Heart left ventricle (tissue), 16 donors: Measurements from ENCODE around the gene ADH1C. TPM values are rescaled to one million over a fixed set of nuclear protein-coding genes. Genes with fewer than 3 reads are reported as not detected.

Source experiments
- ATAC-seq, 4 donors: fragments of 200-7000 bp; cut with Tn5 transposase; one replicate each; pipeline ENCODE4 v1.9.1; 2020 to 2022; ENCODE audit warnings: moderate library complexity in 4 of 4, mild to moderate bottlenecking in 3 of 4, moderate number of reproducible peaks in 1 of 4
- DNase-seq, 5 donors: peaks; one replicate each; pipeline ENCODE4 v3.0.0-alpha.2; 2020
- H3K27ac ChIP-seq, 12 donors: fragments of 200-600 bp; sonication (generic) in 4 of 12; one replicate each; pipeline versions ENCODE4 v1.5.0 to v1.8.0; 2016 to 2022; ENCODE audit warnings: mild to moderate bottlenecking in 2 of 12
- H3K27me3 ChIP-seq, 9 donors: fragments of 200-600 bp; sonication (generic) in 2 of 9; one replicate each; pipeline versions ENCODE4 v1.5.1 to v1.8.0; 2016 to 2022; ENCODE audit warnings: mild to moderate bottlenecking in 3 of 9
- H3K36me3 ChIP-seq, 9 donors: fragments of 200-600 bp; sonication (generic) in 2 of 9; one replicate each; pipeline versions ENCODE4 v1.5.0 to v1.8.0; 2018 to 2022; ENCODE audit warnings: mild to moderate bottlenecking in 2 of 9
- H3K4me1 ChIP-seq, 12 donors: fragments of 200-600 bp; sonication (generic) in 4 of 12; one replicate each; pipeline versions ENCODE4 v1.5.0 to v1.8.0; 2016 to 2022; ENCODE audit warnings: mild to moderate bottlenecking in 3 of 12
- H3K4me3 ChIP-seq, 12 donors: fragments of 200-600 bp; sonication (generic) in 4 of 12; one replicate each; pipeline versions ENCODE4 v1.5.0 to v1.8.0; 2017 to 2022; ENCODE audit warnings: mild to moderate bottlenecking in 9 of 12, moderate library complexity in 4 of 12
- H3K9me3 ChIP-seq, 12 donors: fragments of 200-600 bp; sonication (generic) in 4 of 12; one replicate each; pipeline versions ENCODE4 v1.5.0 to v1.8.0; 2016 to 2022; ENCODE audit warnings: mild to moderate bottlenecking in 1 of 12
- CTCF ChIP-seq, 12 donors: fragments of 200-600 bp; sonication (generic) in 4 of 12; IDR thresholded peaks; one replicate each; pipeline versions ENCODE4 v1.5.0 to v1.8.0; 2018 to 2022; ENCODE audit warnings: antibody characterized with exemption in 12 of 12, mild to moderate bottlenecking in 5 of 12
- POLR2A ChIP-seq, 2 donors: fragments of 450-650 bp; IDR thresholded peaks; one replicate each; pipeline ENCODE4 v1.6.1; 2017; ENCODE audit warnings: antibody characterized with exemption in 2 of 2, mild to moderate bottlenecking in 2 of 2, moderate library complexity in 2 of 2
- WGBS, 4 donors: extraction: QIAGEN DNeasy Blood & Tissue Kit in 2 of 4; methylation state at CpG; one replicate each; pipeline versions ENCODE4 v1.1.5 to v1.1.7; 2013 to 2018; 5-methylcytosine and 5-hydroxymethylcytosine counted together
- intact Hi-C, 10 donors: fragments of 100-400 bp; cut with DNase I; formaldehyde crosslinking; loops; one replicate each; pipeline versions ENCODE4 v1.11.1 to v1.14.2; 2022
- polyA plus RNA-seq, 2 donors: library from polyadenylated mRNA; stranded (reverse); fragments of 200-250 nt; gene quantifications; one replicate each; pipeline ENCODE4 v1.2.3, GENCODE V29; 2013
- total RNA-seq, 9 donors: library from RNA; depleted of rRNA in 2 of 9; stranded (reverse); fragments of >200 nt in 2 of 9; fragmentation: NEBNext Ultra II Directional in 3 of 9; extraction: Animal tissue kit (Norgen Biotek cat#: 25700) in 3 of 9; gene quantifications; one replicate each; pipeline versions ENCODE4 v1.1.0 to v1.2.4, GENCODE V29; 2016 to 2023
- donor health status: ischemic (EF 13 %, LVEDD 7.1; RV severe dilation, severe dysfunction).
- donor health status: healthy with polysubstance abuse.
- donor health status: DM: no; HTN: yes; CAD: no.
- donor health status: DM: no; HTN: no; CAD: no.
- donor health status: ischemic (EF 25% LVEDD 6.9; RV normal size, moderate dysfunction).
- donor health status: ischemic (EF 25% LVEDD 5.7; RV mildly dilated, moderate dysfunction).
- donor health status: healthy.
- donor health status: DM: yes; HTN: yes; CAD: no.
- donor health status: ischemic (EF 35%, LVEDD 5.7; RV mildly dilated, moderate dysfunction).
- donor health status: nonischemic (EF 11% LVEDD 7.7; RV severe dilation, severe dysfunction).
- donor health status: DM: yes; HTN: yes; CAD: no.
- donor health status: PGD.
- donor health status: ischemic (EF 29% LVEDD 5.4; RV normal size, mild dysfunction).
- donor health status: nonischemic (EF 23%, LVEDD 6.1; RV moderate dilation, normal function).

The ADH1C gene
- total and polyA plus RNA-seq, 11 donors, result 0.64 to 14.3 (median 2.8) TPM

DNA sequence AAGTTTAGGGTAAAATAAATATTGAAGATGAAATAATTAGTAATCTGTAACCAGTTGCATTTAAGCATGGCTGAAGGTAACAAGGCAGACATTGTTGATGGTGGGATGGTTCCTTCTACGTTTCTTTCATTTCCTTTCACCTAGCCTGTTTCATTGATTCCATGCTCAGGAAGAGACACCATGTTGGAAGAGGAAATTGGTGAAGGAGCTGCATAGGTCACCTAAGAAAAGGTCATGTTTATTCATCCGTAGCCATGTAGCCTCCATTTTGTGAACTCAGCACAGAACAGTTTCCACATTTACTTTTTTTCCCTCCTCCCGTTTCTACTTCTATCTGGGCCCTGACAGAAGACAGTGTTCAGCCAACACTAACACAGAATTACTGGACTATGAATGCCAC lies 35.2 kb downstream of the ADH1C start:
- Histone ChIP-seq H3K9me3 (no peaks in the 10 kb centered on the region), H3K4me3 (peak overlapping the region in 1 of 12 donors; percentile 45), H3K4me1 (no peaks in the 10 kb centered on the region), H3K27me3 (no peaks in the 10 kb centered on the region), H3K27ac (peak overlapping the region in 2 of 12 donors; percentile 35 to 59), H3K36me3 (peaks cover 0 to 16% (median 0%) of the 10 kb centered on the region in 9 donors)
- WGBS, 4 donors, result 73 to 79% (median 76%) methylated on average over 3 of the region's 3 CpGs
- DNase-seq, result no peak
- intact Hi-C loops, result loop anchor here in 1 of 10 donors (10.0 kb wide), 1 partner anchor 87 kb away; no protein-coding TSS in a partner anchor
- ATAC-seq, result no peak
- TF ChIP-seq CTCF (IDR thresholded peaks at IDR 0.05) (no peak), POLR2A (IDR thresholded peaks at IDR 0.05) (no peak)

- no peak for DNase-seq
- 75 to 78% (median 76%) methylated on average over 6 of the region's 6 CpGs for WGBS, 4 donors
- Histone ChIP-seq H3K4me3 (no peak overlapping the region), H3K4me1 (no peaks in the 10 kb centered on the region), H3K27ac (no peak overlapping the region), H3K36me3 (peaks cover 0 to 31% (median 0%) of the 10 kb centered on the region in 9 donors), H3K27me3 (no peaks in the 10 kb centered on the region), H3K9me3 (no peaks in the 10 kb centered on the region)
- intact Hi-C loops, result loop anchor here in 1 of 10 donors (10.0 kb wide), 1 partner anchor 89 kb away; no protein-coding TSS in a partner anchor
- no peak for ATAC-seq
- no peak for TF ChIP-seq POLR2A (IDR thresholded peaks at IDR 0.05)
- no peak for TF ChIP-seq CTCF (IDR thresholded peaks at IDR 0.05)
Observed at GRCh38 chr4:99315839-99316238, 36.7 kb downstream of the ADH1C start.

- intact Hi-C loops, result loop anchor here in 1 of 10 donors (10.0 kb wide), 1 partner anchor 91 kb away; no protein-coding TSS in a partner anchor
- Histone ChIP-seq H3K9me3 (no peaks in the 10 kb centered on the region), H3K27ac (no peak overlapping the region), H3K4me3 (no peak overlapping the region), H3K27me3 (no peaks in the 10 kb centered on the region), H3K4me1 (no peaks in the 10 kb centered on the region), H3K36me3 (peaks cover 0 to 43% (median 0%) of the 10 kb centered on the region in 9 donors)
- DNase-seq (no peak), ATAC-seq (no peak)
- 71 to 90% (median 82%) methylated on average over 1 of the region's 1 CpG for WGBS, 4 donors
- TF ChIP-seq CTCF (IDR thresholded peaks at IDR 0.05) (no peak), POLR2A (IDR thresholded peaks at IDR 0.05) (no peak)
Observed at GRCh38 chr4:99314211-99314610, 38.3 kb downstream of the ADH1C start.

GRCh38 chr4:99310389-99310788 lies 42.2 kb downstream of the ADH1C start:
- no peak overlapping the region for H3K4me3 ChIP-seq
- H3K36me3 ChIP-seq, result peaks cover 0 to 49% (median 0%) of the 10 kb centered on the region in 9 donors
- H3K9me3 ChIP-seq, result no peaks in the 10 kb centered on the region
- H3K27me3 ChIP-seq, result no peaks in the 10 kb centered on the region
- DNase-seq (no peak), ATAC-seq (no peak)
- TF ChIP-seq POLR2A (IDR thresholded peaks at IDR 0.05) (no peak), CTCF (IDR thresholded peaks at IDR 0.05) (peak in 1 of 12 donors; percentile 3)
- WGBS, 4 donors, result 48 to 69% (median 65%) methylated on average over 2 of the region's 2 CpGs
- intact Hi-C loops, result loop anchor here in 1 of 10 donors (10.0 kb wide), 1 partner anchor 94 kb away; no protein-coding TSS in a partner anchor
- H3K4me1 ChIP-seq, result no peaks in the 10 kb centered on the region
- no peak overlapping the region for H3K27ac ChIP-seq
